GM19438 (cell line): ENCODE results near the gene TBC1D22A.
"Not testable (repeated sequence)": the region's sequence is repeated elsewhere in the genome, so short reads cannot be mapped to it uniquely, and the experiment has no call there.

ENCODE experiments used
- ATAC-seq: cut with Tn5 transposase; IDR thresholded peaks from one replicate; pipeline ENCODE4 v1.9.1; 2021; ENCODE audit warnings: low read depth; ENCODE audit not compliant: unreplicated experiment

TBC1D22A gene

GRCh38 chr22:46809153-46809885 is 46.9 kb downstream of the TBC1D22A start:
- ATAC-seq: no peak

- no peak for ATAC-seq
These were observed 48.7 kb downstream of the TBC1D22A start for GRCh38 chr22:46810856-46811786.

GRCh38 chr22:46812034-46812605 is 49.7 kb downstream of the TBC1D22A start:
- ATAC-seq: no peak

GRCh38 chr22:46812788-46813187 is 50.3 kb downstream of the TBC1D22A start:
- ATAC-seq: no peak

- ATAC-seq: no peak
These were observed 51.6 kb downstream of the TBC1D22A start for GRCh38 chr22:46813816-46814597.

- ATAC-seq: no peak
These were observed 52.7 kb downstream of the TBC1D22A start for GRCh38 chr22:46815132-46815531.

GRCh38 chr22:46815559-46815895 is 53.1 kb downstream of the TBC1D22A start:
- ATAC-seq: no peak

GRCh38 chr22:46815896-46816731 is 53.7 kb downstream of the TBC1D22A start:
- ATAC-seq: no peak

GRCh38 chr22:46817390-46817789 is 54.9 kb downstream of the TBC1D22A start:
- not testable (repeated sequence) for ATAC-seq

GRCh38 chr22:46823248-46823647 is 60.8 kb downstream of the TBC1D22A start:
- ATAC-seq: no peak

- ATAC-seq: no peak
These were observed 61.2 kb downstream of the TBC1D22A start for GRCh38 chr22:46823654-46824053.

- ATAC-seq: no peak
These were observed 62.0 kb downstream of the TBC1D22A start for GRCh38 chr22:46824344-46824909.

GRCh38 chr22:46824980-46825544 is 62.6 kb downstream of the TBC1D22A start:
- ATAC-seq: no peak

- ATAC-seq: no peak
These were observed 64.1 kb downstream of the TBC1D22A start for GRCh38 chr22:46826438-46827135.

- no peak for ATAC-seq
These were observed 64.8 kb downstream of the TBC1D22A start for GRCh38 chr22:46827136-46827780.

GRCh38 chr22:46827781-46828180 is 65.3 kb downstream of the TBC1D22A start:
- no peak for ATAC-seq

- no peak for ATAC-seq
These were observed 66.0 kb downstream of the TBC1D22A start for GRCh38 chr22:46828323-46828900.
